ENCODE results near the gene THYN1. TPM values are rescaled to one million over a fixed set of nuclear protein-coding genes. Genes with fewer than 3 reads are reported as not detected.

Gene THYN1
- total RNA-seq, 1 experiment from 2014 or later, result 97.0 TPM

DNA sequence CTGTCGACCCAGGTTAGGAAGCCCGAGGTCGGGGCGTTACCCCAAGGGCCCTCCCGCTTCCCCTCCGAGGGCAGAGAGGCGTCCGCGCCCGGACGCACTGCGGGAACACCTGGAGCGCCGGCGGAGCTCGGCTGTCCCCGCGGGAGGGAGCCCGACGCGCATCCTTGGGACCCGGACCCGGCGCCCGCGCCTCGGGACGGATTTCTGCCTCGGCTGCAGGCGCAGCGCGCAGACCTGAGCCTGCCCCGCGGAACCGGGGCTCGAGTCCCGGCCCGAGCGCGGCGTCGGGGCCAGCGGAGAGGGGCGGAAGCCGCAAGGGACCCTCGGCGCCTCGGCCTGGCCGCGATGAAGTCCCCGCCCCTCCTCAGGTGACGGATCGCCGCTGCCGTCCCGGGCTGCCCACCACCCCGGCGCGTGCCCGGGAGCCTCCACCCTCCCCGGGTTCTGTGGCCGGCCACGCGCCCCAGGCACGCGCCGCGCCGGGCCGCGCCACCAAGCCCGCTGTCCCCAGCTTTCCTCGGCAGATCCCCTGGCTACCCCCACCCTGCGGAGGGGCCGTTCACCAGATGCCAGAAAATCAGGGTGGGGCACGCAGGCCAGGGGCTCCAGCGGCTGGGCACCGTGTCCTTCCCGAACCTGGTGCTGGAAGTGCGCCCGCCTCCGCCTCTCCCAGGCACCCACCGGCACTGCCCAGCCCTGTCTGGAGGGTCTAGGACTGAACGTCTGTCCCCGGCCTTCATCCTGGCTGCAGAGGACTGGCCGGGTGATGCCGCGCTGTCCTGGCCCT is 23.4 kb upstream of the THYN1 start:
- Histone ChIP-seq H3K23ac (ENCODE audit: insufficient read length, low read depth, low read length) (no peak overlapping the region), H2BK5ac (ENCODE audit: insufficient read length, low read length) (no peak overlapping the region), H2BK15ac (ENCODE audit: low read depth, low read length) (no peak overlapping the region), H3K9me3 (ENCODE audit: control insufficient read depth, low read depth, low read length) (no peaks in the 10 kb centered on the region), H3K56ac (ENCODE audit: insufficient read length, low read depth, low read length) (no peak overlapping the region), H2BK120ac (ENCODE audit: low read depth, low read length, poor library complexity, severe bottlenecking) (no peak overlapping the region), H4K20me1 (ENCODE audit: control insufficient read depth, insufficient read depth, insufficient read length) (no peaks in the 10 kb centered on the region), H3K18ac (ENCODE audit: insufficient read length, low read depth, low read length) (no peak overlapping the region), H3K4ac (ENCODE audit: low read depth, low read length) (no peak overlapping the region), H4K8ac (replicated peaks; ENCODE audit: insufficient read length, low read depth, low read length) (no peak overlapping the region), H2BK12ac (ENCODE audit: insufficient read length, low read depth, low read length) (no peak overlapping the region), H3K27ac (ENCODE audit: insufficient read length, low read depth, low read length) (no peak overlapping the region), H3K27me3 (ENCODE audit: insufficient read depth, low read length) (no peaks in the 10 kb centered on the region), H2BK20ac (ENCODE audit: low read depth, low read length, poor library complexity, severe bottlenecking) (no peak overlapping the region), H3K14ac (ENCODE audit: insufficient read depth, low read length) (no peak overlapping the region), H4K5ac (ENCODE audit: insufficient read length, low read depth, low read length) (no peak overlapping the region), H3K4me2 (ENCODE audit: insufficient read depth, insufficient read length, low read length) (peak overlapping the region; percentile 86), H3K4me1 (ENCODE audit: insufficient read depth, low read length) (peaks cover 7% of the 10 kb centered on the region; the same call in 1 of the 2 replicates), H3K79me2 (ENCODE audit: insufficient read depth, low read length) (peaks cover 8% of the 10 kb centered on the region; the same call in 1 of the 2 replicates), H3K23me2 (ENCODE audit: insufficient read length, low read depth, low read length, poor library complexity, severe bottlenecking) (peaks cover 21% of the 10 kb centered on the region), H4K91ac (ENCODE audit: insufficient read length, low read depth, low read length) (no peak overlapping the region), H3T11ph (ENCODE audit: low read length) (no peak overlapping the region), H3K79me1 (ENCODE audit: insufficient read depth, low read depth, low read length, poor library complexity, severe bottlenecking) (no peaks in the 10 kb centered on the region), H3K9ac (ENCODE audit: extremely low read depth, insufficient read length, low read length) (no peak overlapping the region), H2AK5ac (ENCODE audit: insufficient read length, low read length) (no peak overlapping the region), H2AFZ (ENCODE audit: low read length) (no peak overlapping the region)
- DNase-seq, result peak; percentile 58
- Mint-ChIP-seq H3K9me3 (peaks cover 0 to 4% of the 10 kb centered on the region in 2 experiments; a peak in 3 of 5 replicates), H3K4me3 (peak overlapping the region; percentile 96 to 99), H3K27me3 (ENCODE audit: low read depth) (peaks cover 15% of the 10 kb centered on the region), H3K27ac (peak overlapping the region in 1 of 3 experiments; percentile 98; a peak in 1 of 7 replicates), H3K4me1 (peaks cover 35 to 43% of the 10 kb centered on the region in 2 experiments), H3K36me3 (ENCODE audit: insufficient read depth in 1 of 3, low read depth in 3 of 3) (peaks cover 7 to 12% (median 8%) of the 10 kb centered on the region in 3 experiments; a peak in 6 of 7 replicates)
- WGBS (ENCODE audit: extremely low coverage, insufficient read length, low lambda C conversion rate), result no CpG with 5 or more reads among the region's 88 CpGs
- TF ChIP-seq, protein P1, sequence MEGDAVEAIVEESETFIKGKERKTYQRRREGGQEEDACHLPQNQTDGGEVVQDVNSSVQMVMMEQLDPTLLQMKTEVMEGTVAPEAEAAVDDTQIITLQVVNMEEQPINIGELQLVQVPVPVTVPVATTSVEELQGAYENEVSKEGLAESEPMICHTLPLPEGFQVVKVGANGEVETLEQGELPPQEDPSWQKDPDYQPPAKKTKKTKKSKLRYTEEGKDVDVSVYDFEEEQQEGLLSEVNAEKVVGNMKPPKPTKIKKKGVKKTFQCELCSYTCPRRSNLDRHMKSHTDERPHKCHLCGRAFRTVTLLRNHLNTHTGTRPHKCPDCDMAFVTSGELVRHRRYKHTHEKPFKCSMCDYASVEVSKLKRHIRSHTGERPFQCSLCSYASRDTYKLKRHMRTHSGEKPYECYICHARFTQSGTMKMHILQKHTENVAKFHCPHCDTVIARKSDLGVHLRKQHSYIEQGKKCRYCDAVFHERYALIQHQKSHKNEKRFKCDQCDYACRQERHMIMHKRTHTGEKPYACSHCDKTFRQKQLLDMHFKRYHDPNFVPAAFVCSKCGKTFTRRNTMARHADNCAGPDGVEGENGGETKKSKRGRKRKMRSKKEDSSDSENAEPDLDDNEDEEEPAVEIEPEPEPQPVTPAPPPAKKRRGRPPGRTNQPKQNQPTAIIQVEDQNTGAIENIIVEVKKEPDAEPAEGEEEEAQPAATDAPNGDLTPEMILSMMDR (conservative IDR thresholded peaks at IDR 0.05), result no peak; the same call in 2 of the 3 replicates

All from H9 (cell line).